ENCODE data around the gene OR2A42.
"Not testable (repeated sequence)": the region's sequence is repeated elsewhere in the genome, so short reads cannot be mapped to it uniquely, and the experiment has no call there.

DNA sequence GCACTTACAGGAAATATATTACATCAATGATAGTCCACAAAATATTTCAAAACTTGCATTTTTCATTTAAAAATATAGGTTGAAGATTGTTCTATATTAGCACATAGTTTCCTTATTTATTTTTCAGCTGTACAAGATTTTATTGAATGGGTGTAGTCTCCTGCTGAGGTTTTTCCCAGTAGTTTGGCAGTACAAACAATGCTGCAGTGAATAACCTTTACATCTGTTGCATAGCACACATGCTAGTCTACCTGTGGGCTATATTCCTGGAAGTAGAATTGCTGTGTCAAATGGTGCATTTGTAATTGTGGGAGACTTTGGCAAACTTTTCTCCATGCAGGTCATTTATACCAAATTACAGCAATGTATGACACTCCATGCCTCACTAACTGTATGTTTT lies 18.9 kb downstream of the OR2A42 start:
- TF ChIP-seq, protein P1, sequence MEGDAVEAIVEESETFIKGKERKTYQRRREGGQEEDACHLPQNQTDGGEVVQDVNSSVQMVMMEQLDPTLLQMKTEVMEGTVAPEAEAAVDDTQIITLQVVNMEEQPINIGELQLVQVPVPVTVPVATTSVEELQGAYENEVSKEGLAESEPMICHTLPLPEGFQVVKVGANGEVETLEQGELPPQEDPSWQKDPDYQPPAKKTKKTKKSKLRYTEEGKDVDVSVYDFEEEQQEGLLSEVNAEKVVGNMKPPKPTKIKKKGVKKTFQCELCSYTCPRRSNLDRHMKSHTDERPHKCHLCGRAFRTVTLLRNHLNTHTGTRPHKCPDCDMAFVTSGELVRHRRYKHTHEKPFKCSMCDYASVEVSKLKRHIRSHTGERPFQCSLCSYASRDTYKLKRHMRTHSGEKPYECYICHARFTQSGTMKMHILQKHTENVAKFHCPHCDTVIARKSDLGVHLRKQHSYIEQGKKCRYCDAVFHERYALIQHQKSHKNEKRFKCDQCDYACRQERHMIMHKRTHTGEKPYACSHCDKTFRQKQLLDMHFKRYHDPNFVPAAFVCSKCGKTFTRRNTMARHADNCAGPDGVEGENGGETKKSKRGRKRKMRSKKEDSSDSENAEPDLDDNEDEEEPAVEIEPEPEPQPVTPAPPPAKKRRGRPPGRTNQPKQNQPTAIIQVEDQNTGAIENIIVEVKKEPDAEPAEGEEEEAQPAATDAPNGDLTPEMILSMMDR (conservative IDR thresholded peaks at IDR 0.05) = not testable (repeated sequence)
- not testable (repeated sequence) for TF ChIP-seq ZFX (IDR thresholded peaks at IDR 0.05)

Data from C4-2B (cell line).